ENCODE measurements around the gene THRB.
"Not testable (repeated sequence)": the region's sequence is repeated elsewhere in the genome, so short reads cannot be mapped to it uniquely, and the experiment has no call there.

DNA sequence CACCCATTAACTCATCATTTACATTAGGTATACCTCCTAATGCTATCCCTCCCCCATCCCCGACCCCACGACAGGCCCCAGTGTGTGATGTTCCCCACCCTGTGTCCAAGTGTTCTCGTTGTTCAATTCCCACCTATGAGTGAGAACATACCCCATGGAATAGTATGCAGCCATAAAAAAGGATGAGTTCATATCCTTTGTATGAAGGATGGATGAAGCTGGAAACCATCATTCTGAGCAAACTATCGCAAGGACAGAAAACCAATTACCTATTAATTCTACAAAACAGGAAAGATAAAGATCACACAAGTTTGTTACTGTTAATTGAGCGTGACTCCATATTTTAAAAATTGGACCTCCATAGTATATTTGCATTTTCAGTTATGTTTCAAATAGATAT is 81.0 kb downstream of the THRB start:
- TF ChIP-seq EZH2 (IDR thresholded peaks at IDR 0.05; ENCODE audit: borderline replicate concordance, low read depth, low read length); ZNF282 (CRISPR knock-in tag; IDR thresholded peaks at IDR 0.05); MYC (IDR thresholded peaks at IDR 0.05; ENCODE audit: low read depth, low read length); MYC (CRISPR knock-in tag; IDR thresholded peaks at IDR 0.05; ENCODE audit: borderline replicate concordance, low read depth); RBM22 (IDR thresholded peaks at IDR 0.05; ENCODE audit: low read depth, low read length, poor library complexity, severe bottlenecking); ATF2 (CRISPR knock-in tag; IDR thresholded peaks at IDR 0.05); NFATC3 (IDR thresholded peaks at IDR 0.05); FOXM1 (IDR thresholded peaks at IDR 0.05; ENCODE audit: low read depth); FOXM1 (CRISPR knock-in tag; IDR thresholded peaks at IDR 0.05; ENCODE audit: low read depth); ZNF347 (CRISPR knock-in tag; IDR thresholded peaks at IDR 0.05; ENCODE audit: low read depth); TCF7L2 (IDR thresholded peaks at IDR 0.05; ENCODE audit: low read depth, low read length); MTA1 (IDR thresholded peaks at IDR 0.05; ENCODE audit: borderline replicate concordance): not testable (repeated sequence)
- TF ChIP-seq, protein P1, sequence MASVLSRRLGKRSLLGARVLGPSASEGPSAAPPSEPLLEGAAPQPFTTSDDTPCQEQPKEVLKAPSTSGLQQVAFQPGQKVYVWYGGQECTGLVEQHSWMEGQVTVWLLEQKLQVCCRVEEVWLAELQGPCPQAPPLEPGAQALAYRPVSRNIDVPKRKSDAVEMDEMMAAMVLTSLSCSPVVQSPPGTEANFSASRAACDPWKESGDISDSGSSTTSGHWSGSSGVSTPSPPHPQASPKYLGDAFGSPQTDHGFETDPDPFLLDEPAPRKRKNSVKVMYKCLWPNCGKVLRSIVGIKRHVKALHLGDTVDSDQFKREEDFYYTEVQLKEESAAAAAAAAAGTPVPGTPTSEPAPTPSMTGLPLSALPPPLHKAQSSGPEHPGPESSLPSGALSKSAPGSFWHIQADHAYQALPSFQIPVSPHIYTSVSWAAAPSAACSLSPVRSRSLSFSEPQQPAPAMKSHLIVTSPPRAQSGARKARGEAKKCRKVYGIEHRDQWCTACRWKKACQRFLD (CRISPR knock-in tag; IDR thresholded peaks at IDR 0.05), result not testable (repeated sequence)
- TF ChIP-seq, protein P2, sequence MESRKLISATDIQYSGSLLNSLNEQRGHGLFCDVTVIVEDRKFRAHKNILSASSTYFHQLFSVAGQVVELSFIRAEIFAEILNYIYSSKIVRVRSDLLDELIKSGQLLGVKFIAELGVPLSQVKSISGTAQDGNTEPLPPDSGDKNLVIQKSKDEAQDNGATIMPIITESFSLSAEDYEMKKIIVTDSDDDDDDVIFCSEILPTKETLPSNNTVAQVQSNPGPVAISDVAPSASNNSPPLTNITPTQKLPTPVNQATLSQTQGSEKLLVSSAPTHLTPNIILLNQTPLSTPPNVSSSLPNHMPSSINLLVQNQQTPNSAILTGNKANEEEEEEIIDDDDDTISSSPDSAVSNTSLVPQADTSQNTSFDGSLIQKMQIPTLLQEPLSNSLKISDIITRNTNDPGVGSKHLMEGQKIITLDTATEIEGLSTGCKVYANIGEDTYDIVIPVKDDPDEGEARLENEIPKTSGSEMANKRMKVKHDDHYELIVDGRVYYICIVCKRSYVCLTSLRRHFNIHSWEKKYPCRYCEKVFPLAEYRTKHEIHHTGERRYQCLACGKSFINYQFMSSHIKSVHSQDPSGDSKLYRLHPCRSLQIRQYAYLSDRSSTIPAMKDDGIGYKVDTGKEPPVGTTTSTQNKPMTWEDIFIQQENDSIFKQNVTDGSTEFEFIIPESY (CRISPR knock-in tag; IDR thresholded peaks at IDR 0.05), result not testable (repeated sequence)

All from K562 (cell line).